WTC11 (cell line): Measurements from ENCODE around the gene EIF1AD. TPM values are rescaled to one million over a fixed set of nuclear protein-coding genes. Genes with fewer than 3 reads are reported as not detected.

Source experiments
- ATAC-seq: fragments of 200-7000 bp; cut with Tn5 transposase; 2 replicates; pipeline ENCODE4 v1.10.0; 2021; ENCODE audit warnings: mild to moderate bottlenecking, moderate library complexity
- CTCF ChIA-PET: fragments of 300-600 bp; sonication (Branson Sonifier 250); formaldehyde crosslinking; loops from one replicate; lab custom pipeline; 2021; ENCODE audit warnings: antibody characterized with exemption; lab: Charles Lee
- POLR2A ChIA-PET: fragments of 350-600 bp; sonication (Branson Sonifier 250); formaldehyde crosslinking; loops from one replicate; lab custom pipeline; 2021; ENCODE audit warnings: antibody characterized with exemption; lab: Charles Lee
- DNase-seq: peaks from one replicate; pipeline ENCODE4 v3.0.0; 2021; ENCODE audit warnings: low spot score
- H3K27ac Mint-ChIP-seq: 2 replicates; pipeline ENCODE4 v1.8.0; 2021; ENCODE audit warnings: mixed read lengths
- H3K27me3 Mint-ChIP-seq: 2 replicates; pipeline ENCODE4 v1.8.0; 2021; ENCODE audit warnings: low read depth, mild to moderate bottlenecking, moderate library complexity, mixed read lengths
- H3K36me3 Mint-ChIP-seq: 2 replicates; pipeline ENCODE4 v1.8.0; 2021; ENCODE audit warnings: mixed read lengths
- H3K4me1 Mint-ChIP-seq: 2 replicates; pipeline ENCODE4 v1.8.0; 2022; ENCODE audit warnings: mixed read lengths
- H3K4me3 Mint-ChIP-seq: 2 replicates; pipeline ENCODE4 v1.8.0; 2021; ENCODE audit warnings: mild to moderate bottlenecking, moderate library complexity, mixed read lengths
- H3K9me3 Mint-ChIP-seq: 2 replicates; pipeline ENCODE4 v1.8.0; 2021; ENCODE audit warnings: mixed read lengths
- ARID4B ChIP-seq: sonication (generic); formaldehyde crosslinking; IDR thresholded peaks from 2 replicates; pipeline ENCODE4 v1.8.0; 2023; ENCODE audit warnings: missing genetic modification reagents, mild to moderate bottlenecking, borderline replicate concordance
- ATF3 ChIP-seq: sonication (generic); formaldehyde crosslinking; conservative IDR thresholded peaks from 2 replicates; pipeline ENCODE4 v1.8.1; 2022; ENCODE audit warnings: mild to moderate bottlenecking, missing genetic modification reagents
- CDX4 ChIP-seq: fragments of 250-450 bp; sonication (Bioruptor Pico); IDR thresholded peaks from 2 replicates; pipeline ENCODE4 v1.9.0; 2021; ENCODE audit warnings: moderate library complexity, mild to moderate bottlenecking, inconsistent platforms, borderline replicate concordance
- CREM ChIP-seq: sonication (generic); formaldehyde crosslinking; IDR thresholded peaks from 2 replicates; pipeline ENCODE4 v1.8.1; 2022; ENCODE audit warnings: mild to moderate bottlenecking, missing genetic modification reagents, moderate library complexity
- E2F4 ChIP-seq: sonication (generic); formaldehyde crosslinking; IDR thresholded peaks from 2 replicates; pipeline ENCODE4 v1.8.1; 2022; ENCODE audit warnings: low read depth, mild to moderate bottlenecking, moderate library complexity, missing genetic modification reagents, borderline replicate concordance
- FOXP1 ChIP-seq: sonication (generic); formaldehyde crosslinking; IDR thresholded peaks from 2 replicates; pipeline ENCODE4 v1.8.0; 2022; ENCODE audit warnings: missing genetic modification reagents, mild to moderate bottlenecking, moderate library complexity, borderline replicate concordance
- JAZF1 ChIP-seq: fragments of 250-450 bp; sonication (Bioruptor Pico); IDR thresholded peaks from 2 replicates; pipeline ENCODE4 v1.9.0; 2021; ENCODE audit warnings: moderate library complexity, mild to moderate bottlenecking, inconsistent platforms
- JUN ChIP-seq: sonication (generic); formaldehyde crosslinking; IDR thresholded peaks from 2 replicates; pipeline ENCODE4 v1.8.0; 2023; ENCODE audit warnings: mild to moderate bottlenecking, missing genetic modification reagents
- KAT7 ChIP-seq: sonication (generic); formaldehyde crosslinking; IDR thresholded peaks from 2 replicates; pipeline ENCODE4 v1.8.1; 2023; ENCODE audit warnings: missing genetic modification reagents, mild to moderate bottlenecking, borderline replicate concordance
- MYBL2 ChIP-seq: sonication (generic); formaldehyde crosslinking; IDR thresholded peaks from 2 replicates; pipeline ENCODE4 v1.8.1; 2023; ENCODE audit warnings: mild to moderate bottlenecking, moderate library complexity, missing genetic modification reagents
- PRDM15 ChIP-seq: sonication (generic); formaldehyde crosslinking; IDR thresholded peaks from 2 replicates; pipeline ENCODE4 v1.8.0; 2022; ENCODE audit warnings: missing genetic modification reagents
- RELA ChIP-seq: sonication (generic); formaldehyde crosslinking; IDR thresholded peaks from 2 replicates; pipeline ENCODE4 v1.8.1; 2022; ENCODE audit warnings: missing genetic modification reagents, mild to moderate bottlenecking, borderline replicate concordance
- ZNF416 ChIP-seq: fragments of 250-450 bp; sonication (Bioruptor Pico); IDR thresholded peaks from 2 replicates; pipeline ENCODE4 v1.9.0; 2021; ENCODE audit warnings: mild to moderate bottlenecking, inconsistent platforms
- total RNA-seq: library from RNA; stranded (reverse); gene quantifications from 3 replicates; pipeline ENCODE4 v1.2.3, GENCODE V29; 2021
- TF ChIP-seq, protein P1 (sequence below): sonication (generic); formaldehyde crosslinking; IDR thresholded peaks from 2 replicates; pipeline ENCODE4 v1.8.0; 2022; ENCODE audit warnings: mild to moderate bottlenecking, missing genetic modification reagents
- TF ChIP-seq, protein P2 (sequence below): sonication (generic); formaldehyde crosslinking; IDR thresholded peaks from 2 replicates; pipeline ENCODE4 v1.8.1; 2022; ENCODE audit warnings: mild to moderate bottlenecking, missing genetic modification reagents, moderate library complexity, borderline replicate concordance
- TF ChIP-seq, protein P3 (sequence below): sonication (generic); formaldehyde crosslinking; IDR thresholded peaks from 2 replicates; pipeline ENCODE4 v1.8.0; 2022; ENCODE audit warnings: mild to moderate bottlenecking, missing genetic modification reagents
- TF ChIP-seq, protein P4 (sequence below): sonication (generic); formaldehyde crosslinking; conservative IDR thresholded peaks from 2 replicates; pipeline ENCODE4 v1.8.1; 2023; ENCODE audit warnings: mild to moderate bottlenecking, low read depth, missing genetic modification reagents, moderate library complexity

EIF1AD gene
- total RNA-seq, 1 experiment from 2014 or later = 37.6 TPM

- TF ChIP-seq CREM (CRISPR knock-in tag) (no peak), JUN (CRISPR knock-in tag) (no peak), CDX4 (no peak), MYBL2 (CRISPR knock-in tag) (no peak)
- TF ChIP-seq, protein P1, sequence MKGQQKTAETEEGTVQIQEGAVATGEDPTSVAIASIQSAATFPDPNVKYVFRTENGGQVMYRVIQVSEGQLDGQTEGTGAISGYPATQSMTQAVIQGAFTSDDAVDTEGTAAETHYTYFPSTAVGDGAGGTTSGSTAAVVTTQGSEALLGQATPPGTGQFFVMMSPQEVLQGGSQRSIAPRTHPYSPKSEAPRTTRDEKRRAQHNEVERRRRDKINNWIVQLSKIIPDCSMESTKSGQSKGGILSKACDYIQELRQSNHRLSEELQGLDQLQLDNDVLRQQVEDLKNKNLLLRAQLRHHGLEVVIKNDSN (CRISPR knock-in tag) = no peak
- TF ChIP-seq, protein P2, sequence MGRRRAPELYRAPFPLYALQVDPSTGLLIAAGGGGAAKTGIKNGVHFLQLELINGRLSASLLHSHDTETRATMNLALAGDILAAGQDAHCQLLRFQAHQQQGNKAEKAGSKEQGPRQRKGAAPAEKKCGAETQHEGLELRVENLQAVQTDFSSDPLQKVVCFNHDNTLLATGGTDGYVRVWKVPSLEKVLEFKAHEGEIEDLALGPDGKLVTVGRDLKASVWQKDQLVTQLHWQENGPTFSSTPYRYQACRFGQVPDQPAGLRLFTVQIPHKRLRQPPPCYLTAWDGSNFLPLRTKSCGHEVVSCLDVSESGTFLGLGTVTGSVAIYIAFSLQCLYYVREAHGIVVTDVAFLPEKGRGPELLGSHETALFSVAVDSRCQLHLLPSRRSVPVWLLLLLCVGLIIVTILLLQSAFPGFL = no peak
Observed at GRCh38 chr11:66014804-66015453, 13.0 kb upstream of the EIF1AD start (continued).

- Mint-ChIP-seq H3K4me3 (no peak overlapping the region), H3K27me3 (peaks cover 22% of the 10 kb centered on the region), H3K27ac (no peak overlapping the region), H3K9me3 (no peaks in the 10 kb centered on the region), H3K36me3 (no peaks in the 10 kb centered on the region), H3K4me1 (no peaks in the 10 kb centered on the region)
- TF ChIP-seq, protein P3, sequence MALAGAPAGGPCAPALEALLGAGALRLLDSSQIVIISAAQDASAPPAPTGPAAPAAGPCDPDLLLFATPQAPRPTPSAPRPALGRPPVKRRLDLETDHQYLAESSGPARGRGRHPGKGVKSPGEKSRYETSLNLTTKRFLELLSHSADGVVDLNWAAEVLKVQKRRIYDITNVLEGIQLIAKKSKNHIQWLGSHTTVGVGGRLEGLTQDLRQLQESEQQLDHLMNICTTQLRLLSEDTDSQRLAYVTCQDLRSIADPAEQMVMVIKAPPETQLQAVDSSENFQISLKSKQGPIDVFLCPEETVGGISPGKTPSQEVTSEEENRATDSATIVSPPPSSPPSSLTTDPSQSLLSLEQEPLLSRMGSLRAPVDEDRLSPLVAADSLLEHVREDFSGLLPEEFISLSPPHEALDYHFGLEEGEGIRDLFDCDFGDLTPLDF (CRISPR knock-in tag) = no peak
- TF ChIP-seq KAT7 (CRISPR knock-in tag) (no peak), FOXP1 (CRISPR knock-in tag) (no peak), PRDM15 (CRISPR knock-in tag) (no peak), ZNF416 (CRISPR knock-in tag) (no peak), ARID4B (CRISPR knock-in tag) (no peak), RELA (CRISPR knock-in tag) (no peak), JAZF1 (no peak), ATF3 (CRISPR knock-in tag) (no peak), E2F4 (no peak)
- TF ChIP-seq, protein P4, sequence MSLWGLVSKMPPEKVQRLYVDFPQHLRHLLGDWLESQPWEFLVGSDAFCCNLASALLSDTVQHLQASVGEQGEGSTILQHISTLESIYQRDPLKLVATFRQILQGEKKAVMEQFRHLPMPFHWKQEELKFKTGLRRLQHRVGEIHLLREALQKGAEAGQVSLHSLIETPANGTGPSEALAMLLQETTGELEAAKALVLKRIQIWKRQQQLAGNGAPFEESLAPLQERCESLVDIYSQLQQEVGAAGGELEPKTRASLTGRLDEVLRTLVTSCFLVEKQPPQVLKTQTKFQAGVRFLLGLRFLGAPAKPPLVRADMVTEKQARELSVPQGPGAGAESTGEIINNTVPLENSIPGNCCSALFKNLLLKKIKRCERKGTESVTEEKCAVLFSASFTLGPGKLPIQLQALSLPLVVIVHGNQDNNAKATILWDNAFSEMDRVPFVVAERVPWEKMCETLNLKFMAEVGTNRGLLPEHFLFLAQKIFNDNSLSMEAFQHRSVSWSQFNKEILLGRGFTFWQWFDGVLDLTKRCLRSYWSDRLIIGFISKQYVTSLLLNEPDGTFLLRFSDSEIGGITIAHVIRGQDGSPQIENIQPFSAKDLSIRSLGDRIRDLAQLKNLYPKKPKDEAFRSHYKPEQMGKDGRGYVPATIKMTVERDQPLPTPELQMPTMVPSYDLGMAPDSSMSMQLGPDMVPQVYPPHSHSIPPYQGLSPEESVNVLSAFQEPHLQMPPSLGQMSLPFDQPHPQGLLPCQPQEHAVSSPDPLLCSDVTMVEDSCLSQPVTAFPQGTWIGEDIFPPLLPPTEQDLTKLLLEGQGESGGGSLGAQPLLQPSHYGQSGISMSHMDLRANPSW (CRISPR knock-in tag) = no peak
- ATAC-seq (no peak), DNase-seq (no peak)
- POLR2A ChIA-PET = no interaction called here
- CTCF ChIA-PET = interaction anchor here (0.6 to 3.5 kb wide), 6 partner anchors 9 to 685 kb away, joined by 3 to 42 read pairs (median 12); partner anchors contain the start of gene FIBP
Observed at GRCh38 chr11:66013762-66014100, 11.8 kb upstream of the EIF1AD start.
